Neutrophil (primary cell): ENCODE data around the gene HIRA.
"Not testable (repeated sequence)": the region's sequence is repeated elsewhere in the genome, so short reads cannot be mapped to it uniquely, and the experiment has no call there.

Experiments
- H3K27ac ChIP-seq: fragments of 200-600 bp; sonication (generic); 2 replicates; pipeline ENCODE4 v1.5.1; 2016; ENCODE audit warnings: mild to moderate bottlenecking, moderate library complexity
- H3K27me3 ChIP-seq: fragments of 200-600 bp; sonication (generic); 2 replicates; pipeline ENCODE4 v1.6.0; 2016; ENCODE audit warnings: mild to moderate bottlenecking
- H3K36me3 ChIP-seq: fragments of 200-600 bp; sonication (generic); 2 replicates; pipeline ENCODE4 v1.5.1; 2017
- H3K4me1 ChIP-seq, 2 experiments: fragments of 200-600 bp in 1 of 2; sonication (generic) in 1 of 2; 1 replicate in 1 of 2; 2 replicates in 1 of 2; pipeline versions ENCODE4 v1.5.1 to v1.6.1; 2013 to 2016; ENCODE audit warnings: low read depth in 1 of 2, low read length in 1 of 2, mild to moderate bottlenecking in 1 of 2, moderate library complexity in 1 of 2; ENCODE audit not compliant: control insufficient read depth in 1 of 2, insufficient read depth in 1 of 2
- H3K4me3 ChIP-seq, 2 experiments: fragments of 200-600 bp in 1 of 2; sonication (generic) in 1 of 2; 1 replicate in 1 of 2; 2 replicates in 1 of 2; pipeline ENCODE4 v1.5.1; 2013 to 2016; ENCODE audit warnings: low read depth in 1 of 2, low read length in 1 of 2, mild to moderate bottlenecking in 1 of 2, moderate library complexity in 1 of 2
- H3K9me3 ChIP-seq: fragments of 200-600 bp; sonication (generic); 2 replicates; pipeline ENCODE4 v1.5.1; 2016
- TF ChIP-seq, protein P1 (sequence below): fragments of 200-600 bp; sonication (generic); IDR thresholded peaks from 2 replicates; pipeline ENCODE4 v1.5.1; 2016; ENCODE audit warnings: antibody characterized with exemption

HIRA gene

DNA sequence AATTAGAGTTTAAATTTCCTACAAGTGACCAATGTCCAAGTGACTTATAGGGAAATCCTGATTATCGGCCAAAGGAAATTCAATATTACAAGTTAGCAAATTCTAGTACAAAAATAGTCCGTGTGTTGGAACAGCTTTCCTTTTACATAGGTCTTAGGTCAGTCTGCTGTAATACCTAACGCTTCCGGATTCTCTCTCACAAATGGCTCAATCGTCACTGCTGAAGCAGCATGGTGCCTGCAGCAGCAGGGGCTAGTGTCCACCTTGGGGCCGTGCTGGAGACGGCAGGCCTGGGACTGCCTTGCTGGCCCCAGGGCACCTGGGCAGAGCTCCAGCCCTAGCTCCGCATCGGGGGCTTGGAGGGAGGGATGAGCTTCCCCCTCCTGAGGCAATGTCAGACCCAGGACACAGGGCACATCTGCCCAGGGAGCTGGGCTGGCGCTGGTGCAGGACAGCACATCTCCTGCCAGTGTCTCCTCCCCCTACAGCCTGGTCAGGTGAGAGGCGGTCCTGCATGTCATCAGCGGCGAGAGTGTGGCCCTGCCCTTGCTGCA, 100.6 kb downstream of the HIRA start:
- Histone ChIP-seq H3K27me3 (no peaks in the 10 kb centered on the region), H3K4me3 (no peak overlapping the region), H3K9me3 (no peaks in the 10 kb centered on the region), H3K36me3 (peaks cover 41% of the 10 kb centered on the region), H3K4me1 (peaks cover 1 to 3% of the 10 kb centered on the region in 2 experiments), H3K27ac (no peak overlapping the region)
- TF ChIP-seq, protein P1, sequence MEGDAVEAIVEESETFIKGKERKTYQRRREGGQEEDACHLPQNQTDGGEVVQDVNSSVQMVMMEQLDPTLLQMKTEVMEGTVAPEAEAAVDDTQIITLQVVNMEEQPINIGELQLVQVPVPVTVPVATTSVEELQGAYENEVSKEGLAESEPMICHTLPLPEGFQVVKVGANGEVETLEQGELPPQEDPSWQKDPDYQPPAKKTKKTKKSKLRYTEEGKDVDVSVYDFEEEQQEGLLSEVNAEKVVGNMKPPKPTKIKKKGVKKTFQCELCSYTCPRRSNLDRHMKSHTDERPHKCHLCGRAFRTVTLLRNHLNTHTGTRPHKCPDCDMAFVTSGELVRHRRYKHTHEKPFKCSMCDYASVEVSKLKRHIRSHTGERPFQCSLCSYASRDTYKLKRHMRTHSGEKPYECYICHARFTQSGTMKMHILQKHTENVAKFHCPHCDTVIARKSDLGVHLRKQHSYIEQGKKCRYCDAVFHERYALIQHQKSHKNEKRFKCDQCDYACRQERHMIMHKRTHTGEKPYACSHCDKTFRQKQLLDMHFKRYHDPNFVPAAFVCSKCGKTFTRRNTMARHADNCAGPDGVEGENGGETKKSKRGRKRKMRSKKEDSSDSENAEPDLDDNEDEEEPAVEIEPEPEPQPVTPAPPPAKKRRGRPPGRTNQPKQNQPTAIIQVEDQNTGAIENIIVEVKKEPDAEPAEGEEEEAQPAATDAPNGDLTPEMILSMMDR, result no peak

DNA sequence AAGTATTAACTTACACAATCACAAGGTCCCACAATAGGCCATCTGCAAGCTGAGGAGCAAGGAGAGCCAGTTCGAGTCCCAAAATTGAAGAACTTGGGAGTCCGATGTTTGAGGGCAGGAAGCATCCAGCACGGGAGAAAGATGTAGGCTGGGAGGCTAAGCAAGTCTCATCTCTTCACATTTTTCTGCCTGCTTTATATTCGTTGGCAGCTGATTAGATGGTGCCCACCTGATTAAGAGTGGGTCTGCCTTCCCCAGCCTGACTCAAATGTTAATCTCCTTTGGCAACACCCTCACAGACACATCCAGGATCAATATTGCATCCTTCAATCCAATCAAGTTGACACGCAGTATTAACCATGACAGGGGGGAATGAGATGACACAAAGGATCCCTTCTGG, 101.3 kb downstream of the HIRA start:
- H3K4me1 ChIP-seq, result peaks cover 9 to 10% of the 10 kb centered on the region in 2 experiments
- H3K27ac ChIP-seq, H3K4me3 ChIP-seq, H3K9me3 ChIP-seq, H3K27me3 ChIP-seq: not testable (repeated sequence)
- H3K36me3 ChIP-seq, result peaks cover 41% of the 10 kb centered on the region

DNA sequence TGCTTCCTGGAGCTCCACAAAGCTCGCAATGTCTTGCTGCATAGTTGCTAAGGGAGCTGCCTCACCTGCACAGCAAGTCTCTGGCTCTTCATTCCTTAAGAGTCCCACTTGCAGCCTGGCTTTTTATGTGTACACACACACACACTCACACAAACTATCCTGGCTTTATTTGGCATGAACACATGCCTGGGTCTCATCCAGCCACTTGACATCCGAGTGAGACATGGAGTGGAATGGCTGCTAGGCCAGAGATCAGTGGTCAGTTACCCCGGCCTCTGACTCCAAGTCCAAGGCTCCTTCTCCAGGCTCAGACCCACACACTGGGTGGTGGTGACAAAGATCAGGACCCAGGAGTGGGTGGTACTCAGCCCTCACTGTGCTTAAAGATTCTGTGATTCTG, 102.1 kb downstream of the HIRA start:
- H3K36me3 ChIP-seq, result peaks cover 41% of the 10 kb centered on the region
- H3K27me3 ChIP-seq, result no peaks in the 10 kb centered on the region
- H3K4me1 ChIP-seq, result peaks cover 16 to 18% of the 10 kb centered on the region in 2 experiments
- H3K27ac ChIP-seq, result no peak overlapping the region
- TF ChIP-seq, protein P1, result no peak
- H3K9me3 ChIP-seq, result no peaks in the 10 kb centered on the region
- no peak overlapping the region for H3K4me3 ChIP-seq

DNA sequence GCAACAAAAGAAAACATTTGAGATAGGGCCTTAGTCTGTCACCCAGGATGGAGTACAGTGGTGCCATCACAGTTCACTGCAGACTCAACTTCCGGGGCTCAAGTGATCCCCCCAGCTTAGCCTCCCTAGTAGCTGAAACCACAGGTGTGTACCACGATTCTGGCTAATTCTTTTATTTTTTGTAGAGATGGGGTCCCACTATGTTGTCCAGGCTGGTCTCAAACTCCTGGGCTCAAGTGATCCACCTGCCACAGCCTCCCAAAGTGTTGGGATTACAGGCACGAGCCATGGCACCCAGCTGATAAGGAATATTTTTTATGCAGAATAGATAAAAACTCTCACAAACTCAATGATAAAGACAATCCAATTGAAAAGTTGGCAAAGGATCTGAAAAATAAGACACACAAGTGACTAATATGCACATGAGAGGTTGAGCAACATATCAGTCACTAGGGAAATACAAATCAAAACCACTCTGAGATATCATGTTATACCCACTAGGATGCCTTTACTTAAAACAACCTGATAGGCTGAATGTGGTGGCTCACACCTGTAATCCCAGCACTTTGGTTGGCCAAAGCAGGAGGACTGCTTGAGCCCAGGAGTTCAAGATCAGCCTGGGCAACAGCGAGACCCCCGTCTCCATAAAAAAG, 106.1 kb downstream of the HIRA start:
- H3K27ac ChIP-seq, result peak overlapping the region; percentile 87
- no peaks in the 10 kb centered on the region for H3K27me3 ChIP-seq
- H3K36me3 ChIP-seq, result peaks cover 17% of the 10 kb centered on the region
- H3K4me1 ChIP-seq, result peaks cover 54 to 57% of the 10 kb centered on the region in 2 experiments
- H3K9me3 ChIP-seq, result no peaks in the 10 kb centered on the region
- no peak overlapping the region for H3K4me3 ChIP-seq
- TF ChIP-seq, protein P1, result no peak

DNA sequence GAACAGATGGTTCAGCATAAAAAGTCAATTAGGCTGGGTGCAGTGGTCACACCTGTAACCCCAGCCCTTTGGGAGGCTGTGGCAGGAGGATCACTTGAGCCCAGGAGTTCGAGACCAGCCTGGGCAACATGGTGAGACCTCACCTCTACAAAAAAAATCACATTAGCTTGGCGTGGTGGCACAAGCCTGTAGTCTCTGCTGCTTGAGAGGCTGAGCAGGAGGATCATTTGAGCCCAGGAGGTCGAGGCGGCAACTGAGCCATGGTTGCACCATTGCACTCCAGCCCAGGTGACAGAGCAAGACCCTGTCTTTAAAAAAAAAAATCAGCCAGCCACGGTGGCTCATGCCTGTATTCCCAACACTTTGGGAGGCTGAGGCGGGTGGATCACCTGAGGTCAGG, 108.1 kb downstream of the HIRA start:
- H3K9me3 ChIP-seq, H3K27me3 ChIP-seq, H3K36me3 ChIP-seq, H3K4me3 ChIP-seq: not testable (repeated sequence)
- Histone ChIP-seq H3K27ac (peak overlapping the region; percentile 87), H3K4me1 (peaks cover 54 to 60% of the 10 kb centered on the region in 2 experiments)

DNA sequence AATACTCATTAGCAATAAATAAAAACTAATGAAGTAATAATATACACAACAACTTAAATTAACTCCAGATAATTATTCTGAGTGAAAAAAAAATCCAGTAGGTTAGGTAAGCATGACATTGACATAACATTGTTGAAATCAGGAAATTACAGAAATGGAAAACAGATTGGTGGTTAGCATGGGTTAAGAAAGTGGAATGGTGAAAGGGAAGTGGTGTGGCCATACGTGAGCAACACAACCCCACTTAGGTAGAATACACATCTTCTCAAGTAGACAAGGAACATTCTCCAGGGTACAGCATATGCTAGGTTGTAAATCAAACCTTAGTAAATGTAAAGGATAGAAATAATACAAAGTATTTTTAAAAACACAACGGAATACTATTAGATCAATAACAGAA, 109.8 kb downstream of the HIRA start:
- peak overlapping the region; percentile 22 to 28 for H3K4me3 ChIP-seq
- H3K36me3 ChIP-seq, result no peaks in the 10 kb centered on the region
- H3K9me3 ChIP-seq, result peaks cover 6% of the 10 kb centered on the region

DNA sequence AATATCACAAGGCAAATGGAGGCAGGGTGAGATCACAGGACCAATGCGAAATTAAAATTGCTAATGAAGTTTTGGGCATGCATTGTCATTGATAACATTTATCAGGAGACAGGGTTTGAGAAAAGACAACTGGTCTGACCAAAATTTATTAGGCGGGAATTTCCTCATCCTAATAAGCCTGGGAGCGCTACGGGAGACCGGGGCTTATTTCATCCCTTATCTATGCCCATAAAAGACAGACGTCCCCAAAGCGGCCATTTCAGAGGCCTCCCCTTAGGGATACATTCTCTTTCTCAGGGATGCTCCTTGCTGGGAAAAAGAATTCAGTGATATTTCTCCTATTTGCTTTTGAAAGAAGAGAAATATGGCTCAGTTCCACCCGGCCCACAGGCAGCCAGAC, 111.4 kb downstream of the HIRA start:
- H3K27ac ChIP-seq, result peak overlapping the region; percentile 87
- not testable (repeated sequence) for H3K27me3 ChIP-seq, H3K4me3 ChIP-seq, H3K36me3 ChIP-seq
- H3K9me3 ChIP-seq, result peaks cover 11% of the 10 kb centered on the region
- H3K4me1 ChIP-seq, result peaks cover 43 to 50% of the 10 kb centered on the region in 2 experiments

More for the DNA sequence above, 109.8 kb downstream of the HIRA start:
- Histone ChIP-seq H3K27ac (peak overlapping the region; percentile 87), H3K27me3 (no peaks in the 10 kb centered on the region), H3K4me1 (peaks cover 54 to 60% of the 10 kb centered on the region in 2 experiments)
- TF ChIP-seq, protein P1, result no peak
